ENCODE data around the gene S100A3. TPM values are rescaled to one million over a fixed set of nuclear protein-coding genes. Genes with fewer than 3 reads are reported as not detected.

The S100A3 gene
- total and polyA plus RNA-seq, 12 donors, result 0.28 to 3.8 (median 1.9) TPM; not detected in 5

DNA sequence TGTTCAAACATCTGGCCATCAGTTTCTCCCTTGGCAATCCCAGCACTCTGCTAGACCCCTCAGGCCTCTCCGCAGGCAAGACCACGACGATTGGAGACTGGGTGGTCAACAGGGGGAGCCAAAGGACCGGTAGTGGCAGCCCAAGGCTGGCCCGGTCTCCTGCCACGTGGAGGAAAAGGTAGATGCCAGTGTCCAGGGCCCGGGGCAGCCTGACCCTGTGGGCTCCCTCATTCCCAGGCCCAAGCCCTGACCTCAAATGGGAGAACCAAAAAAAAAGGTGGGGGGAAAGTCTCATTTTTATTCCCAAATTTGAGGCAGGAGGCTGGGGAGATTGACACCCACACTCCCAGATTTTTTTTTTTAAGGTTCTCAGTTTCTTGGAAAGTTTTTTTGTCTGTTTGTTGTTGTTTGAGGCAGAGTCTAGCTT, 38.1 kb downstream of the S100A3 start:
- H3K27me3 ChIP-seq, result no peaks in the 10 kb centered on the region
- peaks cover 15 to 18% of the 10 kb centered on the region in 2 donors for H3K4me1 ChIP-seq (replicated peaks in 1 of 2)
- no peaks in the 10 kb centered on the region for H3K36me3 ChIP-seq (replicated peaks in 1 of 2)
- H3K9me3 ChIP-seq (replicated peaks in 1 of 3), result no peaks in the 10 kb centered on the region
- H3K4me3 ChIP-seq, result no peak overlapping the region
- WGBS, 4 donors, result 0 to 1% (median 0%) methylated on average over 1 to 7 of the region's 7 CpGs
- H3K27ac ChIP-seq, result peak overlapping the region in 1 of 5 donors; percentile 8
- TF ChIP-seq POLR2A (IDR thresholded peaks at IDR 0.05), result no peak
- TF ChIP-seq, protein P1, sequence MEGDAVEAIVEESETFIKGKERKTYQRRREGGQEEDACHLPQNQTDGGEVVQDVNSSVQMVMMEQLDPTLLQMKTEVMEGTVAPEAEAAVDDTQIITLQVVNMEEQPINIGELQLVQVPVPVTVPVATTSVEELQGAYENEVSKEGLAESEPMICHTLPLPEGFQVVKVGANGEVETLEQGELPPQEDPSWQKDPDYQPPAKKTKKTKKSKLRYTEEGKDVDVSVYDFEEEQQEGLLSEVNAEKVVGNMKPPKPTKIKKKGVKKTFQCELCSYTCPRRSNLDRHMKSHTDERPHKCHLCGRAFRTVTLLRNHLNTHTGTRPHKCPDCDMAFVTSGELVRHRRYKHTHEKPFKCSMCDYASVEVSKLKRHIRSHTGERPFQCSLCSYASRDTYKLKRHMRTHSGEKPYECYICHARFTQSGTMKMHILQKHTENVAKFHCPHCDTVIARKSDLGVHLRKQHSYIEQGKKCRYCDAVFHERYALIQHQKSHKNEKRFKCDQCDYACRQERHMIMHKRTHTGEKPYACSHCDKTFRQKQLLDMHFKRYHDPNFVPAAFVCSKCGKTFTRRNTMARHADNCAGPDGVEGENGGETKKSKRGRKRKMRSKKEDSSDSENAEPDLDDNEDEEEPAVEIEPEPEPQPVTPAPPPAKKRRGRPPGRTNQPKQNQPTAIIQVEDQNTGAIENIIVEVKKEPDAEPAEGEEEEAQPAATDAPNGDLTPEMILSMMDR (IDR thresholded peaks at IDR 0.05), result peak; percentile 76 to 96 (median 93)
- peak; percentile 81 to 90 (median 86) for DNase-seq
- intact Hi-C loops (cut with DNase I), result loop anchor here (5.0 to 10.0 kb wide), 3 partner anchors 41 to 254 kb away; partner anchors contain the start of gene S100A2 (in 1 of the 2)

DNA sequence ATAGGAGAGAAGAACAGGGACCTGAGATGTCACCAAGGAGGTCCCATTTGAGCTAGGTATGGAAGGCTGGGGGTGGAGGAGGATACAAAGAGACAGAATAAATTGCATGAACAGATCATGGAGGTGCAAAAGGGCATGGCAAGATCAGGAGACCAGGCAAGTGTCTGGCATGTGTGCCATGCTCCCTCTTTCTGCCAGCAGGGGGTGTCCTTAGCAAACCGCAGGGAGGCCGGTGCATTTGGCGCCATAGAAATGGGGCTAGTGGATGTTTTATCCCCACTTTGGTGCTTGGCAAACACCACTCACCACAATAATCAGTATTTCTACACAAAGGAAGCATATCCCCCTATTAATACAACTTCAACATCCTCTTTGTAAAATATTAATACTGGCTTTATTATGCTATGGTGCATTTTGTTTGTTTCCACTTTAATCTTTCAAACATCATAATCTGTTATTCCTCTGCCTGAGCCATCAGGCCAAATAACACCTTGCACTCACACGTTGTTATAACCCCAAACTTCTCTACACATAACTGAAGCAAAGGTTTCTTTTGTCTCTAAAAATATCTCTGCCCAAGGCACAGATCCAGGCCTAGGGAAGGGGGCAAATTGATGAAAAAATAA, 39.2 kb downstream of the S100A3 start:
- H3K9me3 ChIP-seq (replicated peaks in 1 of 3), result no peaks in the 10 kb centered on the region
- H3K4me1 ChIP-seq (replicated peaks in 1 of 2), result peaks cover 15 to 21% of the 10 kb centered on the region in 2 donors
- TF ChIP-seq POLR2A (IDR thresholded peaks at IDR 0.05), result no peak
- TF ChIP-seq, protein P1 (IDR thresholded peaks at IDR 0.05), result peak; percentile 32 to 55 (median 49)
- H3K4me3 ChIP-seq, result no peak overlapping the region
- WGBS, 4 donors, result 65 to 78% (median 71%) methylated on average over 4 of the region's 4 CpGs
- H3K27ac ChIP-seq, result no peak overlapping the region
- H3K27me3 ChIP-seq, result no peaks in the 10 kb centered on the region
- DNase-seq, result peak in 5 of 7 donors; percentile 50 to 73 (median 51)
- intact Hi-C loops (cut with DNase I), result loop anchor here (2.0 to 10.0 kb wide), 4 partner anchors 42 to 255 kb away; partner anchors contain the start of gene S100A2 (in 1 of the 2)
- H3K36me3 ChIP-seq (replicated peaks in 1 of 2), result no peaks in the 10 kb centered on the region

DNA sequence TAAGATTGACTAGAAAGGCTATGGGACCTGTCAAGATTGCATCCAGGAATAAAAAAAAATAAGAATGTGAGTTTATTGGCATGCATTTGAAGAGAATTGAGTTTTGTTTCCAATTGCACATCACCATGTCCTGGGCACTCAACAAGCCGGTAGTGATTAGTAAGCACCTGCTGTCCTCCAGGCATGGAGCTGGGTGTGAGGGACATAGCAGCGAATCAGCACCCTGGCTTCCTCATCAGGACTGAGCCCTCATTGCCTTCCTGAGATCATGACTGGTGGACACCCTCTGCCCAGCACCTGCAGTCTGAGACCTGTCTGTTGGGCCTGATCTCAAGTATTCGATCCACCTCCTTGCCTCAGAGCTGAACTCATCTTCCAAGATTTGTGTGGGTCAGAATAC, 40.0 kb downstream of the S100A3 start:
- Histone ChIP-seq H3K9me3 (replicated peaks in 1 of 3) (no peaks in the 10 kb centered on the region), H3K4me3 (no peak overlapping the region), H3K27ac (no peak overlapping the region), H3K27me3 (no peaks in the 10 kb centered on the region), H3K36me3 (replicated peaks in 1 of 2) (no peaks in the 10 kb centered on the region), H3K4me1 (replicated peaks in 1 of 2) (peaks cover 15 to 21% of the 10 kb centered on the region in 2 donors)
- TF ChIP-seq, protein P1 (IDR thresholded peaks at IDR 0.05), result no peak
- no peak for TF ChIP-seq POLR2A (IDR thresholded peaks at IDR 0.05)
- peak in 1 of 7 donors; percentile 45 for DNase-seq
- intact Hi-C loops (cut with DNase I), result loop anchor here in 1 of 2 donors (2.0 kb wide), 1 partner anchor 60 kb away; no protein-coding TSS in a partner anchor
- 87 to 96% (median 90%) methylated on average over 3 of the region's 3 CpGs for WGBS, 4 donors

DNA sequence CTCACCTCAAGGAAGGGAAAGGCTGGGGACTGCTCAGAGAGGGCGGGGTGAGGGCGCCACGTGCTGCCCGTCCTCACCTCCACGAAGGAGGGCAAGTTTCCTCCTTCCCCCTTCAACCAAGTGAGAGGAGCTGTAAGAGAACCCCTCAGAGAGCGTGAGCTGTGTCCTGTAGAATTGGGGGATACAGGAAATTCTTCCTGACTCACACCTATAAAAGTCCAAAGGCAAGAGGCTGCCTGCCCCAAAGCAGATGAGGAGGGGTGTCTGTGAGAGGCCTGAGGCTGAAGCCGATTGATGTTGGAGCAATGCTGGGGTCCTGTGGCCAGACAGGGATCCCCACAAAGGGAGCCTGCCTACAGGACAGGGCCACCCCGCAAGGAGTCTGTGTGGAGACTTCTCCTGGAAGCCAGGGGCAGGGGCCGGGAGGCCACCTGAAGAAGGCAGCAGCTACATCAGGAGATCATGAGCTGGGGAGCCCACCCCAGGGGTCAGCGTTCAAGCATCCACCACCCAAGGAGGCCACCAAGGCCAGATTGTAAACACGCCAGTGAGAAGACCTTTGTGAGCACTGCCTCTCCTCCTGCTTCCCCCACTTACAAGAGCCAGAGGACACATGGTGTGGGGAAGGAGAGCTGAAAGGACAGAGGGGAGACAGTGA, 41.0 kb downstream of the S100A3 start:
- intact Hi-C loops (cut with DNase I), result loop anchor here in 1 of 2 donors (2.0 kb wide), 1 partner anchor 61 kb away; no protein-coding TSS in a partner anchor
- Histone ChIP-seq H3K27me3 (no peaks in the 10 kb centered on the region), H3K4me1 (replicated peaks in 1 of 2) (peaks cover 15 to 21% of the 10 kb centered on the region in 2 donors), H3K27ac (peak overlapping the region in 3 of 5 donors; percentile 74 to 96 (median 91)), H3K4me3 (no peak overlapping the region), H3K9me3 (replicated peaks in 1 of 3) (no peaks in the 10 kb centered on the region), H3K36me3 (replicated peaks in 1 of 2) (no peaks in the 10 kb centered on the region)
- 88 to 92% (median 90%) methylated on average over 10 to 11 of the region's 11 CpGs for WGBS, 4 donors
- TF ChIP-seq, protein P1 (IDR thresholded peaks at IDR 0.05), result no peak
- no peak for TF ChIP-seq POLR2A (IDR thresholded peaks at IDR 0.05)
- DNase-seq, result peak in 1 of 7 donors; percentile 50
